H1 (cell line): Measurements from ENCODE around the gene UBASH3B. TPM values are rescaled to one million over a fixed set of nuclear protein-coding genes. Genes with fewer than 3 reads are reported as not detected.

Source experiments
- CTCF ChIA-PET: fragments of 300-600 bp; sonication (Branson Sonifier 250); formaldehyde crosslinking; loops from one replicate; lab custom pipeline; 2021; ENCODE audit not compliant: partially characterized antibody; lab: Charles Lee
- POLR2A ChIA-PET: fragments of 300-600 bp; sonication (Branson Sonifier 250); formaldehyde crosslinking; loops from one replicate; lab custom pipeline; 2021; ENCODE audit warnings: inconsistent platforms; ENCODE audit not compliant: partially characterized antibody; lab: Charles Lee
- DNase-seq, 2 experiments: peaks; one replicate each; pipeline versions ENCODE4 v3.0.0 to v3.0.0-alpha.2; 2010 to 2022; ENCODE audit warnings: low spot score in 2 of 2, low read depth in 1 of 2, mixed read lengths in 1 of 2
- FAIRE-seq: peaks from 2 replicates; lab custom pipeline; 2011; peaks lifted over from hg19 to GRCh38; lab: Jason Lieb, UNC
- H2AFZ ChIP-seq: 2 replicates; pipeline ENCODE4 v1.8.1; 2012; ENCODE audit warnings: low read length, inconsistent platforms
- H2AK5ac ChIP-seq: 2 replicates; pipeline ENCODE4 v1.6.1; 2013; ENCODE audit warnings: low read depth, low read length
- H2BK120ac ChIP-seq: replicated peaks from 2 replicates; pipeline ENCODE3; 2013; ENCODE audit warnings: low read depth, low read length, inconsistent platforms
- H2BK12ac ChIP-seq: 2 replicates; pipeline ENCODE4 v1.6.1; 2013; ENCODE audit warnings: low read depth, low read length
- H2BK15ac ChIP-seq: 2 replicates; pipeline ENCODE4 v1.6.1; 2013; ENCODE audit warnings: low read length
- H2BK20ac ChIP-seq: 2 replicates; pipeline ENCODE4 v1.6.1; 2013; ENCODE audit warnings: low read length
- H2BK5ac ChIP-seq: 2 replicates; pipeline ENCODE4 v1.6.1; 2013; ENCODE audit warnings: low read depth, low read length
- H3K14ac ChIP-seq: 2 replicates; pipeline ENCODE4 v1.6.1; 2013; ENCODE audit warnings: inconsistent platforms; ENCODE audit not compliant: insufficient read length
- H3K18ac ChIP-seq: 2 replicates; pipeline ENCODE4 v1.6.1; 2013; ENCODE audit warnings: low read length; ENCODE audit errors: extremely low read depth
- H3K23ac ChIP-seq: 2 replicates; pipeline ENCODE4 v1.6.1; 2013; ENCODE audit warnings: inconsistent platforms; ENCODE audit not compliant: insufficient read length
- H3K23me2 ChIP-seq: 2 replicates; pipeline ENCODE4 v1.6.1; 2013; ENCODE audit warnings: low read depth, low read length
- H3K27ac ChIP-seq: 2 replicates; pipeline ENCODE4 v1.6.1; 2011; ENCODE audit warnings: low read depth, low read length, inconsistent platforms
- H3K27me3 ChIP-seq, 4 experiments: replicated peaks in 1 of 4; 1 replicate in 1 of 4; 2 replicates in 3 of 4; pipeline versions ENCODE4 v1.6.1 to v1.8.1; 2011 to 2013; ENCODE audit warnings: low read length in 3 of 4, mild to moderate bottlenecking in 3 of 4, inconsistent platforms in 2 of 4, mixed read lengths in 2 of 4, moderate library complexity in 1 of 4; ENCODE audit not compliant: control insufficient read depth in 3 of 4, insufficient read depth in 3 of 4; ENCODE audit errors: extremely low read depth in 1 of 4
- H3K36me3 ChIP-seq, 4 experiments: 2 replicates each; pipeline versions ENCODE4 v1.6.1 to v1.8.1; 2011 to 2013; ENCODE audit warnings: mild to moderate bottlenecking in 4 of 4, low read length in 3 of 4, moderate library complexity in 2 of 4, control low read depth in 1 of 4, inconsistent platforms in 1 of 4; ENCODE audit not compliant: insufficient read depth in 4 of 4, control insufficient read depth in 2 of 4
- H3K4ac ChIP-seq: replicated peaks from 2 replicates; pipeline ENCODE3; 2013; ENCODE audit warnings: low read length, low read depth, mixed read lengths, inconsistent platforms; ENCODE audit not compliant: insufficient read length
- H3K4me1 ChIP-seq, 4 experiments: replicated peaks in 1 of 4; 1 replicate in 1 of 4; 2 replicates in 3 of 4; pipeline versions ENCODE4 v1.6.1 to v1.8.1; 2011 to 2013; ENCODE audit warnings: low read length in 3 of 4, inconsistent platforms in 2 of 4, mixed read lengths in 1 of 4; ENCODE audit not compliant: insufficient read depth in 4 of 4, control insufficient read depth in 3 of 4
- H3K4me2 ChIP-seq, 2 experiments: 2 replicates each; pipeline versions ENCODE4 v1.6.1 to v1.8.1; 2011 to 2013; ENCODE audit warnings: low read depth in 2 of 2, low read length in 2 of 2, control low read depth in 1 of 2, inconsistent platforms in 1 of 2, mild to moderate bottlenecking in 1 of 2; ENCODE audit not compliant: insufficient read depth in 1 of 2
- H3K4me3 ChIP-seq, 4 experiments: fragments of 200-600, 300-600 bp in 1 of 4; sonication (generic), shearing (Covaris generic), sonication (Bioruptor Twin) in 1 of 4; 2 replicates each; pipeline versions ENCODE4 v1.5.1 to v1.8.1; 2011 to 2016; ENCODE audit warnings: low read length in 4 of 4, low read depth in 3 of 4, control low read depth in 2 of 4, inconsistent platforms in 2 of 4, mild to moderate bottlenecking in 2 of 4, mixed read lengths in 1 of 4, moderate library complexity in 1 of 4; ENCODE audit not compliant: insufficient read depth in 2 of 4; ENCODE audit errors: extremely low read depth in 1 of 4
- H3K56ac ChIP-seq: replicated peaks from 2 replicates; pipeline ENCODE3; 2013; ENCODE audit warnings: low read depth, mild to moderate bottlenecking, mixed read lengths, low read length, inconsistent platforms; ENCODE audit not compliant: insufficient read length
- H3K79me1 ChIP-seq: 2 replicates; pipeline ENCODE4 v1.6.1; 2013; ENCODE audit warnings: low read depth, low read length, control low read depth
- H3K79me2 ChIP-seq, 2 experiments: 2 replicates each; pipeline versions ENCODE4 v1.6.1 to v1.8.1; 2012 to 2013; ENCODE audit warnings: low read length in 2 of 2, mild to moderate bottlenecking in 2 of 2, inconsistent platforms in 1 of 2; ENCODE audit not compliant: insufficient read depth in 2 of 2, control insufficient read depth in 1 of 2
- H3K9ac ChIP-seq, 4 experiments: replicated peaks in 1 of 4; 1 replicate in 1 of 4; 2 replicates in 3 of 4; pipeline versions ENCODE4 v1.6.1 to v1.8.1; 2011 to 2013; ENCODE audit warnings: low read depth in 3 of 4, low read length in 3 of 4, control low read depth in 2 of 4, mild to moderate bottlenecking in 2 of 4, moderate library complexity in 2 of 4, inconsistent platforms in 1 of 4; ENCODE audit errors: extremely low read depth in 1 of 4
- H3K9me3 ChIP-seq, 2 experiments: 2 replicates each; pipeline versions ENCODE4 v1.6.1 to v1.8.1; 2012 to 2013; ENCODE audit warnings: mild to moderate bottlenecking in 2 of 2, moderate library complexity in 2 of 2, control low read depth in 1 of 2, inconsistent platforms in 1 of 2, low read depth in 1 of 2, low read length in 1 of 2, mixed read lengths in 1 of 2; ENCODE audit not compliant: insufficient read depth in 2 of 2
- H4K20me1 ChIP-seq, 2 experiments: replicated peaks in 1 of 2; 2 replicates each; pipeline versions ENCODE3 to v1.8.1; 2011 to 2013; ENCODE audit warnings: inconsistent platforms in 2 of 2, low read length in 2 of 2, mild to moderate bottlenecking in 1 of 2; ENCODE audit not compliant: insufficient read depth in 2 of 2, control insufficient read depth in 1 of 2
- H4K5ac ChIP-seq: 2 replicates; pipeline ENCODE4 v1.6.1; 2013; ENCODE audit warnings: low read length, low read depth, mixed read lengths, inconsistent platforms; ENCODE audit not compliant: insufficient read length
- H4K8ac ChIP-seq: 2 replicates; pipeline ENCODE4 v1.8.0; 2013; ENCODE audit warnings: mild to moderate bottlenecking, moderate library complexity, low read length, inconsistent platforms; ENCODE audit not compliant: insufficient read depth; ENCODE audit errors: extremely low read depth
- H4K91ac ChIP-seq: replicated peaks from 2 replicates; pipeline ENCODE3; 2013; ENCODE audit warnings: low read length, mixed read lengths, inconsistent platforms; ENCODE audit not compliant: insufficient read length
- ASH2L ChIP-seq: fragments of 200-600, 300-600 bp; sonication (generic); IDR thresholded peaks from one replicate; pipeline ENCODE4 v1.7.1; 2017; ENCODE audit warnings: low read length
- ATF3 ChIP-seq: IDR thresholded peaks from 2 replicates; pipeline ENCODE4 v1.6.1; 2011; ENCODE audit warnings: low read depth, mild to moderate bottlenecking, low read length; ENCODE audit not compliant: insufficient read depth
- BACH1 ChIP-seq: IDR thresholded peaks from 2 replicates; pipeline ENCODE4 v1.6.1; 2012; ENCODE audit warnings: low read length, improper control_type of control experiment
- CBX8 ChIP-seq: fragments of 300-800, 300-1000 bp; sonication (generic); IDR thresholded peaks from 2 replicates; pipeline ENCODE4 v1.7.1; 2016; ENCODE audit warnings: low read depth, low read length, borderline replicate concordance
- CHD1 ChIP-seq: IDR thresholded peaks from 2 replicates; pipeline ENCODE4 v1.6.1; 2012; ENCODE audit warnings: low read depth, low read length, improper control_type of control experiment
- CTBP2 ChIP-seq: IDR thresholded peaks from 2 replicates; pipeline ENCODE4 v1.7.0; 2011; ENCODE audit warnings: borderline replicate concordance, mild to moderate bottlenecking, moderate library complexity, mixed read lengths, low read length; ENCODE audit not compliant: insufficient read depth, insufficient read length
- GABPA ChIP-seq: IDR thresholded peaks from 2 replicates; pipeline ENCODE4 v1.6.1; 2011; ENCODE audit warnings: mild to moderate bottlenecking, low read length, moderate library complexity, borderline replicate concordance; ENCODE audit not compliant: insufficient read depth
- GTF2F1 ChIP-seq: IDR thresholded peaks from 2 replicates; pipeline ENCODE4 v1.6.1; 2012; ENCODE audit warnings: low read depth, low read length, improper control_type of control experiment, borderline replicate concordance
- HDAC6 ChIP-seq: IDR thresholded peaks from one replicate; pipeline ENCODE4 v1.7.1; 2012; ENCODE audit warnings: low read depth, mild to moderate bottlenecking, inconsistent platforms, low read length, moderate library complexity
- JUN ChIP-seq: IDR thresholded peaks from 2 replicates; pipeline ENCODE4 v1.6.1; 2011; ENCODE audit warnings: low read depth, mild to moderate bottlenecking, improper control_type of control experiment, low read length
- SP1 ChIP-seq: IDR thresholded peaks from 2 replicates; pipeline ENCODE4 v1.6.1; 2011; ENCODE audit warnings: low read depth, low read length
- TEAD4 ChIP-seq: IDR thresholded peaks from 2 replicates; pipeline ENCODE4 v1.6.1; 2012; ENCODE audit warnings: low read depth, low read length, inconsistent platforms, mixed read lengths
- WGBS, 2 experiments: shearing (Covaris generic) in 1 of 2; methylation state at CpG; one replicate each; pipeline versions ENCODE4 v1.1.6 to v1.1.7; 2013 to 2015; ENCODE audit warnings: low lambda C conversion rate in 2 of 2, mixed read lengths in 2 of 2, inconsistent platforms in 1 of 2, low coverage in 1 of 2, missing lambda C conversion rate in 1 of 2; ENCODE audit not compliant: insufficient replicate concordance in 2 of 2, insufficient coverage in 1 of 2, insufficient read length in 1 of 2; ENCODE audit errors: extremely low coverage in 1 of 2, missing lambda C conversion rate in 1 of 2; 5-methylcytosine and 5-hydroxymethylcytosine counted together
- polyA plus RNA-seq, 7 experiments: library from polyadenylated mRNA; depleted of rRNA in 3 of 7; stranded (reverse) in 5 of 7; unstranded in 2 of 7; fragments of >200 nt in 5 of 7; fragments of 200-250 nt in 2 of 7; gene quantifications; 1 replicate in 5 of 7; 2 replicates in 1 of 7; 4 replicates in 1 of 7; pipeline versions ENCODE4 v1.2.1 to v1.2.3, GENCODE V29; 2011 to 2013; ENCODE audit warnings: missing spikeins in 2 of 7, mixed read lengths in 2 of 7
- total RNA-seq: library from RNA; stranded (reverse); fragmentation: NEBNext Ultra II Directional; extraction: Animal tissue kit (Norgen Biotek cat#: 25700); gene quantifications from 2 replicates; pipeline ENCODE4 v1.2.1, GENCODE V29; 2021

Gene UBASH3B
- total and polyA plus RNA-seq, 2 of the 8 experiments (the other 6 are each of a cell fraction or from before 2014, with no cell fraction given): 7.5 to 9.5 TPM

GRCh38 chr11:122832721-122833470 is 177.4 kb downstream of the UBASH3B start:
- H3K79me2 ChIP-seq: no peaks in the 10 kb centered on the region
- H2BK120ac ChIP-seq: peak overlapping the region; percentile 92
- POLR2A ChIA-PET: interaction anchor here (0.6 to 2.7 kb wide), 6 partner anchors 12 to 229 kb away, joined by 3 to 10 read pairs (median 4); partner anchors contain the start of gene HSPA8
- H2AFZ ChIP-seq: no peak overlapping the region
- H2BK15ac ChIP-seq: no peak overlapping the region
- H3K4me1 ChIP-seq: peaks cover 0 to 9% (median under 1%) of the 10 kb centered on the region in 4 experiments; a peak in 1 of 7 replicates
- H2AK5ac ChIP-seq: no peak overlapping the region
- no peak for DNase-seq
- FAIRE-seq: no peak
- H4K91ac ChIP-seq: peak overlapping the region; percentile 58
- H4K8ac ChIP-seq: no peak overlapping the region
- no peak overlapping the region for H3K4me2 ChIP-seq
- no peaks in the 10 kb centered on the region for H3K27me3 ChIP-seq
- H2BK12ac ChIP-seq: peak overlapping the region; percentile 88
- H3K9ac ChIP-seq: no peak overlapping the region
- H4K20me1 ChIP-seq: peaks cover 0 to 3% of the 10 kb centered on the region in 2 experiments
- H3K56ac ChIP-seq: no peak overlapping the region
- H3K23me2 ChIP-seq: peaks cover 7% of the 10 kb centered on the region; the same call in 1 of the 2 replicates
- no peak overlapping the region for H3K27ac ChIP-seq
- no peaks in the 10 kb centered on the region for H3K36me3 ChIP-seq
- H3K9me3 ChIP-seq: no peaks in the 10 kb centered on the region
- H3K18ac ChIP-seq: peak overlapping the region; percentile 83; the same call in 1 of the 2 replicates
- no peak overlapping the region for H4K5ac ChIP-seq
- peak overlapping the region; percentile 98; the same call in 1 of the 2 replicates for H2BK5ac ChIP-seq
- no peak overlapping the region for H3K4me3 ChIP-seq
- 72% methylated on average over 6 of the region's 6 CpGs; no CpG with 5 or more reads in 1 of the 2 experiments for WGBS, 2 experiments
- CTCF ChIA-PET: interaction anchor here (0.6 to 5.0 kb wide), 18 partner anchors 9 to 748 kb away, joined by 3 to 49 read pairs (median 4); no protein-coding TSS in a partner anchor
- no peak overlapping the region for H3K23ac ChIP-seq
- H3K79me1 ChIP-seq: no peaks in the 10 kb centered on the region
- H2BK20ac ChIP-seq: peak overlapping the region; percentile 98
- no peak overlapping the region for H3K14ac ChIP-seq
- no peak overlapping the region for H3K4ac ChIP-seq
- TF ChIP-seq TEAD4 (no peak), GABPA (no peak), BACH1 (no peak), CHD1 (no peak), ATF3 (no peak), SP1 (no peak), CBX8 (no peak), CTBP2 (no peak), ASH2L (no peak), HDAC6 (no peak), JUN (no peak), GTF2F1 (no peak)
